HG03039 (cell line): ENCODE measurements around the gene VCPKMT.
"Not testable (repeated sequence)": the region's sequence is repeated elsewhere in the genome, so short reads cannot be mapped to it uniquely, and the experiment has no call there.

Experiments
- ATAC-seq: cut with Tn5 transposase; IDR thresholded peaks from one replicate; pipeline ENCODE4 v1.9.1; 2021; ENCODE audit warnings: mild to moderate bottlenecking, moderate library complexity; ENCODE audit not compliant: unreplicated experiment

VCPKMT gene

GRCh38 chr14:50093496-50093895 is 22.9 kb downstream of the VCPKMT start:
- no peak for ATAC-seq

- ATAC-seq: no peak
Measured at GRCh38 chr14:50092006-50092555, 24.3 kb downstream of the VCPKMT start.

- ATAC-seq: no peak
Measured at GRCh38 chr14:50091240-50091913, 25.0 kb downstream of the VCPKMT start.

- ATAC-seq: no peak
Measured at GRCh38 chr14:50089208-50089607, 27.2 kb downstream of the VCPKMT start.

- ATAC-seq: no peak
Measured at GRCh38 chr14:50088731-50089130, 27.6 kb downstream of the VCPKMT start.

- no peak for ATAC-seq
Measured at GRCh38 chr14:50088117-50088515, 28.3 kb downstream of the VCPKMT start.

- ATAC-seq: no peak
Measured at GRCh38 chr14:50087341-50088116, 28.8 kb downstream of the VCPKMT start.

GRCh38 chr14:50086321-50086711 is 30.1 kb downstream of the VCPKMT start:
- ATAC-seq: no peak

GRCh38 chr14:50085570-50086320 is 30.6 kb downstream of the VCPKMT start:
- ATAC-seq: peak; percentile 27

GRCh38 chr14:50084666-50085065 is 31.7 kb downstream of the VCPKMT start:
- no peak for ATAC-seq

- peak; percentile 45 for ATAC-seq
Measured at GRCh38 chr14:50083467-50084337, 32.7 kb downstream of the VCPKMT start.

GRCh38 chr14:50082784-50083466 is 33.4 kb downstream of the VCPKMT start:
- peak; percentile 68 for ATAC-seq

GRCh38 chr14:50082308-50082742 is 34.0 kb downstream of the VCPKMT start:
- ATAC-seq: no peak

GRCh38 chr14:50079103-50079502 is 37.3 kb downstream of the VCPKMT start:
- ATAC-seq: not testable (repeated sequence)

- not testable (repeated sequence) for ATAC-seq
Measured at GRCh38 chr14:50073663-50074062, 42.7 kb downstream of the VCPKMT start.

GRCh38 chr14:50072395-50072794 is 44.0 kb downstream of the VCPKMT start:
- ATAC-seq: no peak

GRCh38 chr14:50070840-50071548 is 45.4 kb downstream of the VCPKMT start:
- ATAC-seq: no peak

- no peak for ATAC-seq
Measured at GRCh38 chr14:50070230-50070629, 46.1 kb downstream of the VCPKMT start.

- ATAC-seq: no peak
Measured at GRCh38 chr14:50069325-50069724, 47.0 kb downstream of the VCPKMT start.
